Trophoblast cell (in vitro differentiated cells and primary cell): ENCODE results near the gene SOX8.

Experiments
- DNase-seq, 2 donors: peaks; one replicate each; pipeline ENCODE4 v3.0.0-alpha.2; 2016
- H2AFZ ChIP-seq: 2 replicates; pipeline ENCODE4 v1.6.1; 2013; ENCODE audit warnings: low read length, moderate library complexity, mild to moderate bottlenecking; ENCODE audit not compliant: insufficient read depth, poor library complexity
- H2AK5ac ChIP-seq: 2 replicates; pipeline ENCODE4 v1.6.1; 2013; ENCODE audit warnings: mild to moderate bottlenecking, low read length
- H2BK120ac ChIP-seq: 2 replicates; pipeline ENCODE4 v1.6.1; 2013; ENCODE audit warnings: low read length, mild to moderate bottlenecking, moderate library complexity; ENCODE audit not compliant: insufficient read depth, poor library complexity
- H2BK12ac ChIP-seq: 2 replicates; pipeline ENCODE4 v1.6.1; 2013; ENCODE audit warnings: mild to moderate bottlenecking, low read length, moderate library complexity
- H2BK5ac ChIP-seq: 2 replicates; pipeline ENCODE4 v1.6.1; 2013; ENCODE audit warnings: low read length, low read depth, moderate library complexity, mild to moderate bottlenecking; ENCODE audit not compliant: poor library complexity
- H3K14ac ChIP-seq: 2 replicates; pipeline ENCODE4 v1.6.1; 2013; ENCODE audit warnings: mild to moderate bottlenecking, low read length
- H3K18ac ChIP-seq: 2 replicates; pipeline ENCODE4 v1.6.1; 2013; ENCODE audit warnings: mild to moderate bottlenecking, low read length
- H3K23ac ChIP-seq: 2 replicates; pipeline ENCODE4 v1.6.1; 2013; ENCODE audit warnings: low read length
- H3K27ac ChIP-seq: 2 replicates; pipeline ENCODE4 v1.5.1; 2013; ENCODE audit warnings: low read depth, mild to moderate bottlenecking, inconsistent platforms, low read length, moderate library complexity
- H3K27me3 ChIP-seq: 2 replicates; pipeline ENCODE4 v1.6.1; 2013; ENCODE audit warnings: inconsistent platforms, mild to moderate bottlenecking, low read length, moderate library complexity; ENCODE audit not compliant: insufficient read depth
- H3K36me3 ChIP-seq, 2 experiments: 1 replicate in 1 of 2; 2 replicates in 1 of 2; pipeline ENCODE4 v1.6.1; 2013; ENCODE audit warnings: low read length in 2 of 2, mild to moderate bottlenecking in 2 of 2, moderate library complexity in 1 of 2; ENCODE audit not compliant: insufficient read depth in 2 of 2, control insufficient read depth in 1 of 2
- H3K4ac ChIP-seq: 2 replicates; pipeline ENCODE4 v1.6.1; 2013; ENCODE audit warnings: low read depth, mild to moderate bottlenecking, low read length, moderate library complexity
- H3K4me1 ChIP-seq, 2 experiments: 1 replicate in 1 of 2; 2 replicates in 1 of 2; pipeline ENCODE4 v1.6.1; 2013; ENCODE audit warnings: low read length in 2 of 2, mild to moderate bottlenecking in 2 of 2, moderate library complexity in 1 of 2; ENCODE audit not compliant: insufficient read depth in 2 of 2, control insufficient read depth in 1 of 2
- H3K4me2 ChIP-seq: 2 replicates; pipeline ENCODE4 v1.6.1; 2013; ENCODE audit warnings: inconsistent platforms, mild to moderate bottlenecking, low read length, moderate library complexity
- H3K4me3 ChIP-seq: 2 replicates; pipeline ENCODE4 v1.5.1; 2013; ENCODE audit warnings: mild to moderate bottlenecking, low read depth, low read length, inconsistent platforms
- H3K79me1 ChIP-seq: one replicate; pipeline ENCODE4 v1.6.1; 2013; ENCODE audit warnings: low read length
- H3K79me2 ChIP-seq: 2 replicates; pipeline ENCODE4 v1.6.1; 2013; ENCODE audit warnings: low read length, mild to moderate bottlenecking; ENCODE audit not compliant: control insufficient read depth, insufficient read depth, poor library complexity
- H3K9ac ChIP-seq: 2 replicates; pipeline ENCODE4 v1.6.1; 2013; ENCODE audit warnings: mild to moderate bottlenecking, low read length
- H3K9me3 ChIP-seq: 2 replicates; pipeline ENCODE4 v1.6.1; 2013; ENCODE audit warnings: low read depth, mild to moderate bottlenecking, control low read depth, inconsistent platforms, low read length; ENCODE audit not compliant: insufficient read depth
- H4K12ac ChIP-seq: 2 replicates; pipeline ENCODE4 v1.6.1; 2013; ENCODE audit warnings: low read depth, mild to moderate bottlenecking, low read length, moderate library complexity
- H4K8ac ChIP-seq: 2 replicates; pipeline ENCODE4 v1.6.1; 2013; ENCODE audit warnings: low read depth, mild to moderate bottlenecking, low read length, moderate library complexity
- H4K91ac ChIP-seq: one replicate; pipeline ENCODE4 v1.6.1; 2013; ENCODE audit warnings: low read depth, mild to moderate bottlenecking, low read length, moderate library complexity
- WGBS: extraction: QIAGEN DNeasy Blood & Tissue Kit; methylation state at CpG from one replicate; pipeline ENCODE4 v1.1.7; 2013; ENCODE audit warnings: missing lambda C conversion rate; ENCODE audit not compliant: insufficient read length, insufficient coverage; ENCODE audit errors: extremely low coverage; 5-methylcytosine and 5-hydroxymethylcytosine counted together

Gene SOX8

DNA sequence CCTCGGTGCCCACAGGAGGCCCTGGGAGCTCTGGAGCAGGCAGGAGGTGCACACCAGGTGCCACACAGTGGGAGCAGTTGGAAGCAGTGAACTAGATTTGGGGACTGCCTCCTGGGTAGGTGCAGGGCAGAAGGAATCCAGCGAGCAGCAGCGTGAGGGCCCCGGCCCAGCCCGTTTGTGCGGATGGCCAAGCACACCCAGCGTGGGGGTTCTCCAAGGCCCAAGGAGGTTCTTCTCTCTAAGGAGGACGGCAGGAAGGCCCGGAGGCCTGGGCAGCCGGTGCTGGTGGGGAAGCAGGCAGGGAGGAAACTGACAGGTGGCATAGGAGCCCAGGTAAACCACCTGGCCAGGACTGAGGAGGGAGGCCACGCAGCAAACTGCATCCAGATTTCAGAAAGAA is 17.0 kb downstream of the SOX8 start:
- Histone ChIP-seq H3K79me1 (no peaks in the 10 kb centered on the region), H3K4me3 (no peak overlapping the region), H3K14ac (no peak overlapping the region), H2BK5ac (no peak overlapping the region), H3K27ac (no peak overlapping the region), H3K36me3 (no peaks in the 10 kb centered on the region), H3K79me2 (no peaks in the 10 kb centered on the region), H3K4ac (no peak overlapping the region), H3K23ac (no peak overlapping the region), H3K9ac (no peak overlapping the region), H4K91ac (no peak overlapping the region), H3K27me3 (peaks cover 2% of the 10 kb centered on the region), H2BK12ac (no peak overlapping the region), H2AFZ (no peak overlapping the region), H3K18ac (no peak overlapping the region), H4K12ac (no peak overlapping the region), H2BK120ac (no peak overlapping the region), H2AK5ac (no peak overlapping the region), H4K8ac (no peak overlapping the region), H3K4me2 (no peak overlapping the region), H3K9me3 (peaks cover 50% of the 10 kb centered on the region), H3K4me1 (no peaks in the 10 kb centered on the region)
- DNase-seq = no peak
- no CpG with 5 or more reads among the region's 11 CpGs for WGBS

GRCh38 chr16:999677-1000076 is 18.1 kb downstream of the SOX8 start:
- peaks cover 44% of the 10 kb centered on the region for H3K9me3 ChIP-seq
- no peaks in the 10 kb centered on the region for H3K79me1 ChIP-seq
- no peak overlapping the region for H3K4ac ChIP-seq
- H3K36me3 ChIP-seq = no peaks in the 10 kb centered on the region
- H3K4me1 ChIP-seq = no peaks in the 10 kb centered on the region
- no peak overlapping the region for H2BK120ac ChIP-seq
- no peak for DNase-seq
- no peak overlapping the region for H3K23ac ChIP-seq
- no peak overlapping the region for H3K4me3 ChIP-seq
- no CpG with 5 or more reads among the region's 11 CpGs for WGBS
- H3K14ac ChIP-seq = no peak overlapping the region
- no peak overlapping the region for H2BK12ac ChIP-seq
- no peak overlapping the region for H4K91ac ChIP-seq
- H2AK5ac ChIP-seq = no peak overlapping the region
- H3K18ac ChIP-seq = no peak overlapping the region
- no peak overlapping the region for H3K27ac ChIP-seq
- H2AFZ ChIP-seq = no peak overlapping the region
- H3K79me2 ChIP-seq = no peaks in the 10 kb centered on the region
- no peak overlapping the region for H3K4me2 ChIP-seq
- no peak overlapping the region for H4K8ac ChIP-seq
- no peak overlapping the region for H3K9ac ChIP-seq
- peaks cover 2% of the 10 kb centered on the region for H3K27me3 ChIP-seq
- H2BK5ac ChIP-seq = no peak overlapping the region
- no peak overlapping the region for H4K12ac ChIP-seq

DNA sequence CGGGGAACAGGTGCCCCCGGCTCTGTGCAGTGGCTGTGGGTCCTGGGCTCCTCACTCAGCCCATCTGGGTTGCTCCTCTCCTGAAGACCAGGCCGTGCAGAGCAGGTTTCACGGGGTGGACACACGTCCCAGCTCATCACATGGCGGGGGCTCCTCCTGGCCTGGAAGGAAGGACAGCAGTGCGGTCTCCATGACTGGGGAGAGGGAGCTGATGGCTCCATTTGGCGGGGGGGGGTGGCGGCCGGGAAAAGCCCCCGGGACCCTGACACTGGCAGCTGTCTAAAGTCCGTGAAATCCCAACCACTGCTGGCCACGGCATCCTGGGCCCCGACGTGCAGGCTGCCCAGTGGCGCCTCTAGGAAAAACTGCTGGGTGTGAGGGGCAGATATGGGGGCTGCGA is 19.0 kb downstream of the SOX8 start:
- Histone ChIP-seq H2BK120ac (no peak overlapping the region), H4K12ac (no peak overlapping the region), H3K79me1 (no peaks in the 10 kb centered on the region), H4K91ac (no peak overlapping the region), H3K14ac (no peak overlapping the region), H2BK12ac (no peak overlapping the region), H2BK5ac (no peak overlapping the region), H4K8ac (no peak overlapping the region), H3K4me3 (no peak overlapping the region), H3K4me1 (no peaks in the 10 kb centered on the region), H2AK5ac (no peak overlapping the region), H3K79me2 (no peaks in the 10 kb centered on the region), H3K27me3 (no peaks in the 10 kb centered on the region), H3K4me2 (no peak overlapping the region), H3K27ac (no peak overlapping the region), H3K9ac (no peak overlapping the region), H3K36me3 (no peaks in the 10 kb centered on the region), H3K23ac (no peak overlapping the region), H3K4ac (no peak overlapping the region), H3K9me3 (peaks cover 38% of the 10 kb centered on the region), H2AFZ (no peak overlapping the region), H3K18ac (no peak overlapping the region)
- DNase-seq = no peak
- WGBS = no CpG with 5 or more reads among the region's 17 CpGs

DNA sequence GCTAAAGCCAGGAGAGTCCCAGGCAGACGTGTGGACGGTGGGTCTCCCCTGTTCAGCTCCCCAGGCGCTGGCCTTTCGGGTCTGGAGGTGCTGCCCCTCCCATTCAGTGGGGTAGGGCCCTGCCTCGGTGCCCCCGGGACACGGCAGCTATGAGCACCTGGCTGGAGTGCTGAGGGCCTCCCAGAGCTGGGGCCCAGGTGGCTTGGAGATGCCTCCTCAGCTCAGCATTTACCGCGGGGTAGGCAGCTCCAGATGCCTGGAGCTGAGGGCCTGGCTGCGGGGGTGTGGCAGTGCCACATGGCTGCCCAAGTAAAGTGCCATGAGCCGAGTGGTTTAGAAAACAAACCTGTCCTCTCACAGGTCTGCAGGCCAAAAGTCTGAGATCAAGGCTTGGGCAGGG is 19.5 kb downstream of the SOX8 start:
- Histone ChIP-seq H3K9ac (no peak overlapping the region), H3K4me2 (no peak overlapping the region), H2AFZ (no peak overlapping the region), H4K91ac (no peak overlapping the region), H2BK120ac (no peak overlapping the region), H3K4me3 (no peak overlapping the region), H3K9me3 (peaks cover 33% of the 10 kb centered on the region), H3K36me3 (no peaks in the 10 kb centered on the region), H3K79me1 (no peaks in the 10 kb centered on the region), H2BK5ac (no peak overlapping the region), H2AK5ac (no peak overlapping the region), H4K12ac (no peak overlapping the region), H3K4ac (no peak overlapping the region), H3K23ac (no peak overlapping the region), H3K4me1 (no peaks in the 10 kb centered on the region), H2BK12ac (no peak overlapping the region), H3K27ac (no peak overlapping the region), H3K27me3 (no peaks in the 10 kb centered on the region), H4K8ac (no peak overlapping the region), H3K14ac (no peak overlapping the region), H3K18ac (no peak overlapping the region), H3K79me2 (no peaks in the 10 kb centered on the region)
- no peak for DNase-seq
- WGBS = no CpG with 5 or more reads among the region's 11 CpGs
